Neural cell (in vitro differentiated cells): Measurements from ENCODE around the gene TSPAN4. TPM values are rescaled to one million over a fixed set of nuclear protein-coding genes. Genes with fewer than 3 reads are reported as not detected.

Experiments
- H2AFZ ChIP-seq: fragments of 200-600, 300-800 bp; sonication (generic), shearing (Covaris generic); 2 replicates; pipeline ENCODE4 v1.6.0; 2014; ENCODE audit warnings: low read depth, mild to moderate bottlenecking, antibody characterized with exemption, low read length, moderate library complexity
- H3F3A ChIP-seq: fragments of 200-600 bp; shearing (Covaris generic); 2 replicates; pipeline ENCODE4 v1.6.1; 2016; ENCODE audit warnings: mild to moderate bottlenecking, moderate library complexity, mixed read lengths, antibody characterized with exemption, low read length; ENCODE audit not compliant: insufficient read depth, poor library complexity, severe bottlenecking
- H3K27ac ChIP-seq: fragments of 200-600, 300-800 bp; sonication (generic), shearing (Covaris generic); 2 replicates; pipeline ENCODE4 v1.5.1; 2014; ENCODE audit warnings: mild to moderate bottlenecking, low read length, moderate library complexity
- H3K27me3 ChIP-seq: fragments of 300-800, 200-600 bp; sonication (generic), shearing (Covaris generic); 2 replicates; pipeline ENCODE4 v1.6.0; 2014; ENCODE audit warnings: mild to moderate bottlenecking, low read depth, low read length, moderate library complexity; ENCODE audit not compliant: insufficient read depth
- H3K36me3 ChIP-seq: fragments of 300-800, 200-600 bp; sonication (generic), shearing (Covaris generic); 2 replicates; pipeline ENCODE4 v1.5.1; 2014; ENCODE audit warnings: mild to moderate bottlenecking, antibody characterized with exemption, low read length, moderate library complexity; ENCODE audit not compliant: insufficient read depth
- H3K4me2 ChIP-seq: fragments of 300-800, 200-600 bp; sonication (generic), shearing (Covaris generic); 2 replicates; pipeline ENCODE4 v1.6.0; 2014; ENCODE audit warnings: mild to moderate bottlenecking, low read length
- H3K4me3 ChIP-seq: fragments of 300-800, 200-600 bp; sonication (generic), shearing (Covaris generic); 2 replicates; pipeline ENCODE4 v1.5.1; 2014; ENCODE audit warnings: mild to moderate bottlenecking, low read length, moderate library complexity
- H3K79me2 ChIP-seq: fragments of 200-600 bp; shearing (Covaris generic); replicated peaks from 2 replicates; pipeline ENCODE4 v1.6.0; 2014; ENCODE audit warnings: mild to moderate bottlenecking, low read length, moderate library complexity; ENCODE audit not compliant: insufficient read depth
- H3K9ac ChIP-seq: fragments of 300-800, 200-600 bp; sonication (generic), shearing (Covaris generic); 2 replicates; pipeline ENCODE4 v1.6.1; 2016; ENCODE audit warnings: mild to moderate bottlenecking, low read length, mixed read lengths
- H3K9me2 ChIP-seq: fragments of 200-600 bp; shearing (Covaris generic); 2 replicates; pipeline ENCODE4 v1.6.1; 2016; ENCODE audit warnings: mild to moderate bottlenecking, low read length, mixed read lengths; ENCODE audit not compliant: insufficient read depth
- H3K9me3 ChIP-seq: fragments of 200-600, 300-800 bp; sonication (generic), shearing (Covaris generic); 2 replicates; pipeline ENCODE4 v1.6.1; 2016; ENCODE audit warnings: mild to moderate bottlenecking, mixed run types, low read length, moderate library complexity, mixed read lengths
- H4K20me1 ChIP-seq: fragments of 200-600 bp; shearing (Covaris generic); 2 replicates; pipeline ENCODE4 v1.6.1; 2016; ENCODE audit warnings: mild to moderate bottlenecking, mixed run types; ENCODE audit not compliant: insufficient read depth
- EP300 ChIP-seq: fragments of 450-650 bp; conservative IDR thresholded peaks from 2 replicates; pipeline ENCODE4 v1.6.1; 2014; ENCODE audit warnings: antibody characterized with exemption, mild to moderate bottlenecking, moderate library complexity; ENCODE audit not compliant: poor library complexity, severe bottlenecking
- EZH2 ChIP-seq: fragments of 200-600, 300-800 bp; shearing (Covaris generic), sonication (generic); IDR thresholded peaks from 2 replicates; pipeline ENCODE4 v1.6.1; 2014; ENCODE audit warnings: antibody characterized with exemption, low read length, borderline replicate concordance, mild to moderate bottlenecking; ENCODE audit not compliant: insufficient read depth, poor library complexity, severe bottlenecking
- MXI1 ChIP-seq: fragments of 450-650 bp; conservative IDR thresholded peaks from 2 replicates; pipeline ENCODE4 v1.6.1; 2014; ENCODE audit warnings: antibody characterized with exemption, mild to moderate bottlenecking; ENCODE audit not compliant: poor library complexity, severe bottlenecking
- POLR2AphosphoS5 ChIP-seq: IDR thresholded peaks from 2 replicates; pipeline ENCODE4 v1.6.1; 2012
- RAD21 ChIP-seq: fragments of 450-650 bp; conservative IDR thresholded peaks from 2 replicates; pipeline ENCODE4 v1.6.1; 2014; ENCODE audit warnings: antibody characterized with exemption, mild to moderate bottlenecking, moderate library complexity
- REST ChIP-seq: IDR thresholded peaks from 2 replicates; pipeline ENCODE4 v1.6.1; 2012; ENCODE audit warnings: borderline replicate concordance
- SMC3 ChIP-seq: fragments of 450-650 bp; conservative IDR thresholded peaks from 2 replicates; pipeline ENCODE4 v1.6.1; 2014; ENCODE audit warnings: antibody characterized with exemption, mild to moderate bottlenecking, moderate library complexity; ENCODE audit not compliant: poor library complexity
- TAF1 ChIP-seq: IDR thresholded peaks from 2 replicates; pipeline ENCODE4 v1.6.1; 2012; ENCODE audit warnings: low read depth
- polyA plus RNA-seq: library from polyadenylated mRNA; depleted of rRNA; stranded (reverse); fragments of >200 nt; gene quantifications from 2 replicates; pipeline ENCODE4 v1.2.3, GENCODE V29; 2014
- TF ChIP-seq, protein P1 (sequence below): fragments of 450-650 bp; IDR thresholded peaks from 2 replicates; pipeline ENCODE4 v1.5.1; 2014; ENCODE audit warnings: antibody characterized with exemption, mild to moderate bottlenecking, moderate library complexity; ENCODE audit not compliant: poor library complexity, severe bottlenecking

Gene TSPAN4
- polyA plus RNA-seq, 1 donor from 2014 or later = 68.1 TPM

- H3K79me2 ChIP-seq = peaks cover 11% of the 10 kb centered on the region
- no peaks in the 10 kb centered on the region for H3K36me3 ChIP-seq
- no peaks in the 10 kb centered on the region for H3F3A ChIP-seq
- H3K27ac ChIP-seq = no peak overlapping the region
- no peak overlapping the region for H2AFZ ChIP-seq
- H3K4me2 ChIP-seq = no peak overlapping the region
- TF ChIP-seq TAF1 (no peak), SMC3 (no peak), REST (no peak), EP300 (no peak)
- no peaks in the 10 kb centered on the region for H3K27me3 ChIP-seq
- no peaks in the 10 kb centered on the region for H3K9me3 ChIP-seq
- no peaks in the 10 kb centered on the region for H3K9me2 ChIP-seq
- no peak overlapping the region for H3K4me3 ChIP-seq
- no peaks in the 10 kb centered on the region for H4K20me1 ChIP-seq
- no peak overlapping the region for H3K9ac ChIP-seq
Measured at GRCh38 chr11:905952-906351, 63.3 kb downstream of the TSPAN4 start.

DNA sequence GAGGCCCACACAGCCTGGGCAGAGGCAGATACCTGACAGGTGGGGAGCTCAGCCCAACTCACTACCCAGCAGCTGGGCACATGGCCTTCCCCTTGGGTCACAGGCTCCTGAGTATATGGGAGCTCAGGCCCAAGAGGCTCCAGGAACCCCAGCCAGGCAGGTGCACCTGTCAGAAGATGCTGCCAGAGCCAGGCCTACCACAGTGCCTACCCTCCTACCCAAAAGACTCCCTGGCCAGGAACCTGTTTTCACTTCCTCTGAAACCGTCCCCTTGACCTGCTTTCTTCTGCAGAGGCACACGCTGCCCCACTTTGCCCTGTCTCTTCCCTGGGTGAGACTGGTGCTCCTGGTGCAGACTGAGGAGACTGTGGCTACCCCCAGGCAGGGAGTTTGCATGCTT lies 65.0 kb downstream of the TSPAN4 start:
- Histone ChIP-seq H3F3A (no peaks in the 10 kb centered on the region), H4K20me1 (no peaks in the 10 kb centered on the region), H3K9me3 (no peaks in the 10 kb centered on the region), H3K9me2 (no peaks in the 10 kb centered on the region), H3K9ac (no peak overlapping the region), H3K4me3 (no peak overlapping the region), H3K27ac (no peak overlapping the region), H3K36me3 (no peaks in the 10 kb centered on the region), H2AFZ (no peak overlapping the region), H3K79me2 (peaks cover 11% of the 10 kb centered on the region), H3K27me3 (no peaks in the 10 kb centered on the region), H3K4me2 (no peak overlapping the region)
- TF ChIP-seq REST (no peak), TAF1 (no peak), POLR2AphosphoS5 (no peak), EP300 (no peak), MXI1 (no peak), SMC3 (no peak), EZH2 (no peak), RAD21 (no peak)
- TF ChIP-seq, protein P1, sequence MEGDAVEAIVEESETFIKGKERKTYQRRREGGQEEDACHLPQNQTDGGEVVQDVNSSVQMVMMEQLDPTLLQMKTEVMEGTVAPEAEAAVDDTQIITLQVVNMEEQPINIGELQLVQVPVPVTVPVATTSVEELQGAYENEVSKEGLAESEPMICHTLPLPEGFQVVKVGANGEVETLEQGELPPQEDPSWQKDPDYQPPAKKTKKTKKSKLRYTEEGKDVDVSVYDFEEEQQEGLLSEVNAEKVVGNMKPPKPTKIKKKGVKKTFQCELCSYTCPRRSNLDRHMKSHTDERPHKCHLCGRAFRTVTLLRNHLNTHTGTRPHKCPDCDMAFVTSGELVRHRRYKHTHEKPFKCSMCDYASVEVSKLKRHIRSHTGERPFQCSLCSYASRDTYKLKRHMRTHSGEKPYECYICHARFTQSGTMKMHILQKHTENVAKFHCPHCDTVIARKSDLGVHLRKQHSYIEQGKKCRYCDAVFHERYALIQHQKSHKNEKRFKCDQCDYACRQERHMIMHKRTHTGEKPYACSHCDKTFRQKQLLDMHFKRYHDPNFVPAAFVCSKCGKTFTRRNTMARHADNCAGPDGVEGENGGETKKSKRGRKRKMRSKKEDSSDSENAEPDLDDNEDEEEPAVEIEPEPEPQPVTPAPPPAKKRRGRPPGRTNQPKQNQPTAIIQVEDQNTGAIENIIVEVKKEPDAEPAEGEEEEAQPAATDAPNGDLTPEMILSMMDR = no peak
